Measurements from ENCODE around the gene GNAI3. TPM values are rescaled to one million over a fixed set of nuclear protein-coding genes. Genes with fewer than 3 reads are reported as not detected.

The GNAI3 gene
- total RNA-seq, 1 experiment from 2014 or later: 9.9 TPM

DNA sequence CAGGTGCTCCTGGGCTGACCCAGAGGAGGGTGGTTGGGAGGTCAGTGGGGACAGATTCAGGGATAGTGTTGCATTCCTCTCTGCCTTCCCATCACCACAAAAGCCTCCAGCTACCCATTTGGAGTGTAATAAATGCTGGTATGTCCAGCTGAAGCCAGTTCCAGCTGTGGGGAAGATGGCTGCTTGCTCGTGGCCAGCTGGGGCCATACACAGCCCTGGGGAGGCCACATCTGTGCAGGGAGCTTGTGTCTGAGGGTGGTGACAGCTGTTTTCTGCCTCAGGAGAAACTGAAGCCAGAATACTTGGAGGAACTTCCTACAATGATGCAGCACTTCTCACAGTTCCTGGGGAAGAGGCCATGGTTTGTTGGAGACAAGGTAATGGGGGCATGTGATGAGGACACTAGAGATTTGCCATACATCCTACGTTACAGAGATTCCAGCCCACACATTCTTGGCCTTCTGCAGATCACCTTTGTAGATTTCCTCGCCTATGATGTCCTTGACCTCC lies 110.2 kb downstream of the GNAI3 start:
- Histone ChIP-seq H3K27me3 (ENCODE audit: insufficient read depth, low read length) (no peaks in the 10 kb centered on the region), H2BK15ac (ENCODE audit: low read depth, low read length) (no peak overlapping the region), H3K9ac (ENCODE audit: extremely low read depth, insufficient read length, low read length) (no peak overlapping the region), H4K91ac (ENCODE audit: insufficient read length, low read depth, low read length) (no peak overlapping the region), H2AFZ (ENCODE audit: low read length) (no peak overlapping the region), H3K9me3 (ENCODE audit: control insufficient read depth, low read depth, low read length) (no peaks in the 10 kb centered on the region), H3K23me2 (ENCODE audit: insufficient read length, low read depth, low read length, poor library complexity, severe bottlenecking) (peaks cover 4% of the 10 kb centered on the region), H2AK5ac (ENCODE audit: insufficient read length, low read length) (no peak overlapping the region), H3K18ac (ENCODE audit: insufficient read length, low read depth, low read length) (no peak overlapping the region), H3K4me2 (ENCODE audit: insufficient read depth, insufficient read length, low read length) (no peak overlapping the region), H3K56ac (ENCODE audit: insufficient read length, low read depth, low read length) (no peak overlapping the region), H3K14ac (ENCODE audit: insufficient read depth, low read length) (no peak overlapping the region), H3T11ph (ENCODE audit: low read length) (no peak overlapping the region), H4K8ac (replicated peaks; ENCODE audit: insufficient read length, low read depth, low read length) (no peak overlapping the region), H4K5ac (ENCODE audit: insufficient read length, low read depth, low read length) (no peak overlapping the region), H3K27ac (ENCODE audit: insufficient read length, low read depth, low read length) (no peak overlapping the region), H3K79me2 (ENCODE audit: insufficient read depth, low read length) (no peaks in the 10 kb centered on the region), H3K4me1 (ENCODE audit: insufficient read depth, low read length) (no peaks in the 10 kb centered on the region), H4K20me1 (ENCODE audit: control insufficient read depth, insufficient read depth, insufficient read length) (no peaks in the 10 kb centered on the region), H3K4ac (ENCODE audit: low read depth, low read length) (no peak overlapping the region), H2BK120ac (ENCODE audit: low read depth, low read length, poor library complexity, severe bottlenecking) (no peak overlapping the region), H2BK12ac (ENCODE audit: insufficient read length, low read depth, low read length) (no peak overlapping the region), H2BK5ac (ENCODE audit: insufficient read length, low read length) (no peak overlapping the region), H2BK20ac (ENCODE audit: low read depth, low read length, poor library complexity, severe bottlenecking) (no peak overlapping the region), H3K23ac (ENCODE audit: insufficient read length, low read depth, low read length) (no peak overlapping the region), H3K79me1 (ENCODE audit: insufficient read depth, low read depth, low read length, poor library complexity, severe bottlenecking) (no peaks in the 10 kb centered on the region)
- no peak for DNase-seq
- H3K4me1 Mint-ChIP-seq: peaks cover 5 to 14% of the 10 kb centered on the region in 2 experiments; a peak in 3 of 4 replicates
- no CpG with 5 or more reads among the region's 3 CpGs for WGBS (ENCODE audit: extremely low coverage, insufficient read length, low lambda C conversion rate)
- peak overlapping the region in 1 of 3 experiments; percentile 82; a peak in 1 of 7 replicates for H3K27ac Mint-ChIP-seq
- H3K9me3 Mint-ChIP-seq: no peaks in the 10 kb centered on the region
- peaks cover 17% of the 10 kb centered on the region for H3K27me3 Mint-ChIP-seq (ENCODE audit: low read depth)
- TF ChIP-seq, protein P1, sequence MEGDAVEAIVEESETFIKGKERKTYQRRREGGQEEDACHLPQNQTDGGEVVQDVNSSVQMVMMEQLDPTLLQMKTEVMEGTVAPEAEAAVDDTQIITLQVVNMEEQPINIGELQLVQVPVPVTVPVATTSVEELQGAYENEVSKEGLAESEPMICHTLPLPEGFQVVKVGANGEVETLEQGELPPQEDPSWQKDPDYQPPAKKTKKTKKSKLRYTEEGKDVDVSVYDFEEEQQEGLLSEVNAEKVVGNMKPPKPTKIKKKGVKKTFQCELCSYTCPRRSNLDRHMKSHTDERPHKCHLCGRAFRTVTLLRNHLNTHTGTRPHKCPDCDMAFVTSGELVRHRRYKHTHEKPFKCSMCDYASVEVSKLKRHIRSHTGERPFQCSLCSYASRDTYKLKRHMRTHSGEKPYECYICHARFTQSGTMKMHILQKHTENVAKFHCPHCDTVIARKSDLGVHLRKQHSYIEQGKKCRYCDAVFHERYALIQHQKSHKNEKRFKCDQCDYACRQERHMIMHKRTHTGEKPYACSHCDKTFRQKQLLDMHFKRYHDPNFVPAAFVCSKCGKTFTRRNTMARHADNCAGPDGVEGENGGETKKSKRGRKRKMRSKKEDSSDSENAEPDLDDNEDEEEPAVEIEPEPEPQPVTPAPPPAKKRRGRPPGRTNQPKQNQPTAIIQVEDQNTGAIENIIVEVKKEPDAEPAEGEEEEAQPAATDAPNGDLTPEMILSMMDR (conservative IDR thresholded peaks at IDR 0.05): no peak
- no peaks in the 10 kb centered on the region for H3K36me3 Mint-ChIP-seq (ENCODE audit: insufficient read depth in 1 of 3, low read depth in 3 of 3)
- no peak overlapping the region for H3K4me3 Mint-ChIP-seq

All from H9 (cell line).